GM19455 (cell line): ENCODE results near the gene TTLL13.

Experiments used
- ATAC-seq: cut with Tn5 transposase; IDR thresholded peaks from one replicate; pipeline ENCODE4 v1.9.1; 2021; ENCODE audit not compliant: unreplicated experiment

TTLL13 gene

DNA sequence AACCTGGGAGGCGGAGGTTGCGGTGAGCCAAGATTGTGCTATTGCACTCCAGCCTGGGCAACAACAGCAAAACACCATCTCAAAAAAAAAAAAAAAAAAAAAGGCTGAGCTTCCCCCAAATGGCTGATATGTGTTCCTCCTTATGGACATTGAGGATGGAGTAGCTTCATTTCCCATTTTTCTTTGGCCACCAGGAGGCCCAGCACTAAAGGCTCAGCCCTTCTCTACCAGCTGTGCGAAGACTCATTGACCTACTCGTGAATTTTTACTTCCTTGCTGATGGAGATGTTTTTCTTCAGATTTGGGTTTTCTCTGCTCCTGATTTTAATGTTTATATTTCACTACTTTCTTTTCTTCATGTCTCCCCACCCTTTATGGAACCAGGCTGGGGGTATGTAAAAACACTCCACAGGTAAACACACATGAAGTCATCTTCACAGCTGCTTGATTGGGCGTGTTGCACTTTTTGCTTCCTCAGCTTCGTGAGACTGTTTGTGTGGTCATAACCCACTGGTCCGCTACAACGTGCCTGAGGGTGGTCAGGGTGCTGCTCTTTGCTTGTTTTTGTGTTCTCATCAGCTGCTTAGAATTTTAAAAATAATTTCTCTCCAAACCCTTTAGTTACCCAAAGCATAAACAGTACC lies 34.7 kb upstream of the TTLL13 start:
- ATAC-seq, result no peak

DNA sequence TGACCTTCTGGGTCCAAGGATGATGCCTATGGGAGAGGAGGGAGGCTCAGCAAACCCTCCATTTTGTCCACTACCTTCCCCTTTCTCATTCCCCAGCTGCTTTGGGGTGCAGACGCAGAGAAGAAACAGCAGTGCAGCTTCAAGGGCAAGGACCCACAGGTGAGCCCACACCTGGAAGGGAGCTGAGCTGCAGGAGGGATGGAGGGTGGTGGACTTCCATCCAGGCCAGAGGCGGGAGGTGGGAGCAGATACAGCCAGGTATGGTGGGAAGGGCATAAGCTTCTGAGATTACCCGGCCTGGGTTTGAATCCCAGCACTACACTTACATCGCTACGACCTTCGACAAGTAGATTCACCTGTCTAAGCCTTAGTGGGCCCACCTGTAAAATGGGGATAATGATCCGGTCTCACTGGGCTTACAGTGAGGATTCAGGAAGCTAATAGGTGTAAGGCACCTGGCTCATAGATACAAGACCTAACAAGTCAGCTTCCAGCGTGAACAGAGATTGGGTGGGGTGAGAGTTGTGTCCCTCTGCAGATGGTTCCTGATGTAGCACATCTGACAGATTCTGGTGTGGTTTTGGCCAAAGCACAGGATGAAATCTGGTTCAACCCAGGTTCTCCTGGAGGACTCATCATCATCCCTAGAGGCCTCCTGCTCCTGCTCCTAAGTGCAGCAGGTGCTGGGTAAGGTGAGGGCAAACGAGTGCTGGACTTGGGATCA lies 31.5 kb upstream of the TTLL13 start:
- ATAC-seq, result no peak

DNA sequence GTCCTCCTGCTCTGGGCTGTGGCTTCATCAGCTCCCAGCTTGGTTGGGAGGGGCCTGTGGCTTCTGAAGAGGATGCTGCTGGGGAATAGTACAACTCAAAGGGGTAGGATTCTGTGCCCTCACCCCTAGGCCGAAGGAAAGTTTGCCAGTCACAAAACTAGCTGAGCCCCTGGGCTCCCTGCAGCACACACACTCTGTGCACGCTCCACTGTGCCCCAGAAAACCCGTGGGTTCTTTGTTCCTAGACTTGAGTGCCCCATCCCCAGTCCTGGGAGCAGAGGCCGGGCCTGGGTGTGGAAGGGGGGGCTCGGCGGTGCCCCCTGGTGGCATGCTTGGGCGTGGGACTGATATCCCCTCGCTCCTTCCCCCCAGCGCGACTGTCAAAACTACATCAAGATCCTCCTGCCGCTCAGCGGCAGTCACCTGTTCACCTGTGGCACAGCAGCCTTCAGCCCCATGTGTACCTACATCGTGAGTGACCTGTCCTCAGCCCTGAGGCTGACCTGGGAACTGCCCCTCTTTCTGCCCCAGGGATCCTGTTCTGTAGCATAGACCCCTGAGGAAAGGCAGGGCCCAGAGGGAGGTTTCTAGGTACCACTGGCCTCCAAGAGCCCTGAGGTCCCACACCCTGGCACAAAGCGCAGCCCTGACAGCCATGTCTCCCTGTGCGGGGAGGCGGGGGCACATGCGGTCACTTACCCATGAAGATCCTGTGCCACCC lies 29.8 kb upstream of the TTLL13 start:
- ATAC-seq, result no peak

DNA sequence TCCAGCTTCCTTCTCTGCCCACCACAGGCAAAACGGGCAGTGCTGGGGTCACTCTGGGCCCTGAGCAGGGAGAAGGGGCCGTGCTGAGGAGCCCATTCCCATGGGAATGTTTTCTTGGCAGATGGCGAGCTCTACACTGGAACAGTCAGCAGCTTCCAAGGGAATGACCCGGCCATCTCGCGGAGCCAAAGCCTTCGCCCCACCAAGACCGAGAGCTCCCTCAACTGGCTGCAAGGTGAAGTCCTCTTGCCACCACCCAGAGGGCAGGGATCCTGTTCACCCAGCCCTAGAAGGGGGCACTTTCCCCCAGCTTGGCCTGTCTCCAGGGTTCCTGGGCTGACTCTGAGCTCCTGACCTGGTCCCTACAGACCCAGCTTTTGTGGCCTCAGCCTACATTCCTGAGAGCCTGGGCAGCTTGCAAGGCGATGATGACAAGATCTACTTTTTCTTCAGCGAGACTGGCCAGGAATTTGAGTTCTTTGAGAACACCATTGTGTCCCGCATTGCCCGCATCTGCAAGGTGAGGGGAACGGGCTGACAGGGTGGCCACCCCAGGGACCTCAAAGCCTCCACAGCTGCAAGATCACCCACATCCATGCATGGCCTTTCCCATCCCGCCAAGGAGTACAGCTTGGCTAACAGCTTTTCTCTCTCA lies 28.0 kb upstream of the TTLL13 start:
- no peak for ATAC-seq

DNA sequence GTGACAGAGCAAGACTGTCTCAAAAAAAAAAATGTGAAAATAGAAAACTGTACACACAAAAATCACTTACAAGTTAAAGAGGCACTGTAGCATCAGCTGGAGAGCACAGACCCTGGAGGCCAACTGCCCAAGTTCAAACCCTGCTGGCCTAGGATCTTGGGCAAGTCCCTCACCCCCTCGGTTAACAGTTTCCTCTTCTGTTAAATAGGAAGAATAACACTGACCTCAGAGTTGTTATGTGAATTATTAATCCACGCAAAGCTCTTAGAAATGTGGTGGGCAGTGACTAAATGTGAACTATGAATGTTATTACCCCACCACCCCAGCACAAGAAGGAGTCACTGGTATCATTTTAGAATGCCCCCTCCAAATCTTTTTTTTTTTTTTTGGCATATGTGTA lies 26.8 kb upstream of the TTLL13 start:
- ATAC-seq, result no peak

DNA sequence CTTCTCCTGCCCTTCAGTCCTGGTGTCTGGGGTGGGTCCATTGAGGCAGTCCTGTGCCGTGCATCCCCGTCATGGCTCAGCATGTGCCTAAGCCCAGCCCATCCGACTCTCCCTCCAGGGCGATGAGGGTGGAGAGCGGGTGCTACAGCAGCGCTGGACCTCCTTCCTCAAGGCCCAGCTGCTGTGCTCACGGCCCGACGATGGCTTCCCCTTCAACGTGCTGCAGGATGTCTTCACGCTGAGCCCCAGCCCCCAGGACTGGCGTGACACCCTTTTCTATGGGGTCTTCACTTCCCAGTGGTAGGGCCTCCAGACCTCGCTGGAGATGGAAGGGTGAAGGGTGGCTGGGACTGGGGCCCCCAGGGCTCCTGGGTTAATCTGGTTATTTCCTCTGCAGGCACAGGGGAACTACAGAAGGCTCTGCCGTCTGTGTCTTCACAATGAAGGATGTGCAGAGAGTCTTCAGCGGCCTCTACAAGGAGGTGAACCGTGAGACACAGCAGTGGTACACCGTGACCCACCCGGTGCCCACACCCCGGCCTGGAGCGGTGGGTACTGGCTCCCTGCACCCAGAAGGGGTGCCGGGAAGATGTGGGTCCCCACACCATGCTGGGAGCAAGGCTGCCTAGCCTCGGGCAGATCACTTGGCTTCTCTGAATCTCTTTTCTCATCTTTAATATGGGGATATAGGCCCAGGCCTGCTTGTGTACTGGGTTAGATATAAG lies 25.8 kb upstream of the TTLL13 start:
- no peak for ATAC-seq

DNA sequence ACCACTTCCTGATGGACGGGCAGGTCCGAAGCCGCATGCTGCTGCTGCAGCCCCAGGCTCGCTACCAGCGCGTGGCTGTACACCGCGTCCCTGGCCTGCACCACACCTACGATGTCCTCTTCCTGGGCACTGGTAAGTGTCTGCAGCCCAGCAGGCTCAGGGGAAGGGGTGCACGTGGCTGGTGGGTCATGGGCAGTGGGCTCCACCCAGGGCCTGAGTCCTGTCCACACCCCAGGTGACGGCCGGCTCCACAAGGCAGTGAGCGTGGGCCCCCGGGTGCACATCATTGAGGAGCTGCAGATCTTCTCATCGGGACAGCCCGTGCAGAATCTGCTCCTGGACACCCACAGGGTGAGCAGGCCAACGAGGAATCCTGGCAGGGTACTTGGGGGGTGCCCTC lies 24.3 kb upstream of the TTLL13 start:
- ATAC-seq, result no peak

DNA sequence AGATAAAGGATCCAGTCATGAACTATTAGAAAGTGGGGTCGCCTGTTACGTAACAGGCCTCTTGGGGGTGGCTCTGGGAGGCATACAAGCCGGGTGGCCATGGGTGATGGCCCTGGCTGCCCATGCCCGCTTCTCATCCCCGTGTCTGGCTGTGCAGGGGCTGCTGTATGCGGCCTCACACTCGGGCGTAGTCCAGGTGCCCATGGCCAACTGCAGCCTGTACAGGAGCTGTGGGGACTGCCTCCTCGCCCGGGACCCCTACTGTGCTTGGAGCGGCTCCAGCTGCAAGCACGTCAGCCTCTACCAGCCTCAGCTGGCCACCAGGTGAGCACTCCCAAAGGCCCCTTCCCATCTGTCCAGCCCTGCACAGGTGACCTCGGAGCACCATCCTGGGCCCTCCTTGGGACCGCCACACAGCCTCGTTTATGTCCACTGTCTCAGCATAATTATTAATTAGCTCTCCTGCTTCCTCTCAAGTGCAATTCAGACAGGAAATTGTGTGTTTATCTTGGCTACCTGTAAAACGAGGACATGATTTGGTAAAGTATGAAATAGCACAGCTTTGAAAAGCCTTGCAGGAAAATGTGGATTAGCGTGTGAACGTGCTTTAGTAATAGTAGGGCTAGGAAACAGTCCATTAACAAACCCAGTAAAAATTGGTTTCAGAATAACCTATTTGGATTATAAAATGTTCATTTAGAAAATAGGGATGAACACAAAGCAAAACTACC lies 23.7 kb upstream of the TTLL13 start:
- no peak for ATAC-seq

DNA sequence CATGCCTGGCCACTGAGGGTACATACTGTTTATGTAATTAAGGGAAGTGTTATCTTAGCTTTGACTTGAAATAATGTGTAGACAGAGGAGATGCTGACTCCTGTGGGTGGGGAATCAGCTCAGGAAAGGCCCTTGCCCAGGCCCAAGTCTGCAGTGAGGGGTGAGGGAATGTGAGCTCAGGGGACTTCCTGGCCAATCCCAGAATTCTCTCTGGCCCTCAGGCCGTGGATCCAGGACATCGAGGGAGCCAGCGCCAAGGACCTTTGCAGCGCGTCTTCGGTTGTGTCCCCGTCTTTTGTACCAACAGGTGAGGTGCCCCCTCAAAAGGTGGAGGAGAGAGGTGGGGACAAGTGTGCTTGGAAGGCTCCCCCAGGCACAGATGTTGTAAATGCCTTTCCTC lies 22.0 kb upstream of the TTLL13 start:
- ATAC-seq, result no peak

DNA sequence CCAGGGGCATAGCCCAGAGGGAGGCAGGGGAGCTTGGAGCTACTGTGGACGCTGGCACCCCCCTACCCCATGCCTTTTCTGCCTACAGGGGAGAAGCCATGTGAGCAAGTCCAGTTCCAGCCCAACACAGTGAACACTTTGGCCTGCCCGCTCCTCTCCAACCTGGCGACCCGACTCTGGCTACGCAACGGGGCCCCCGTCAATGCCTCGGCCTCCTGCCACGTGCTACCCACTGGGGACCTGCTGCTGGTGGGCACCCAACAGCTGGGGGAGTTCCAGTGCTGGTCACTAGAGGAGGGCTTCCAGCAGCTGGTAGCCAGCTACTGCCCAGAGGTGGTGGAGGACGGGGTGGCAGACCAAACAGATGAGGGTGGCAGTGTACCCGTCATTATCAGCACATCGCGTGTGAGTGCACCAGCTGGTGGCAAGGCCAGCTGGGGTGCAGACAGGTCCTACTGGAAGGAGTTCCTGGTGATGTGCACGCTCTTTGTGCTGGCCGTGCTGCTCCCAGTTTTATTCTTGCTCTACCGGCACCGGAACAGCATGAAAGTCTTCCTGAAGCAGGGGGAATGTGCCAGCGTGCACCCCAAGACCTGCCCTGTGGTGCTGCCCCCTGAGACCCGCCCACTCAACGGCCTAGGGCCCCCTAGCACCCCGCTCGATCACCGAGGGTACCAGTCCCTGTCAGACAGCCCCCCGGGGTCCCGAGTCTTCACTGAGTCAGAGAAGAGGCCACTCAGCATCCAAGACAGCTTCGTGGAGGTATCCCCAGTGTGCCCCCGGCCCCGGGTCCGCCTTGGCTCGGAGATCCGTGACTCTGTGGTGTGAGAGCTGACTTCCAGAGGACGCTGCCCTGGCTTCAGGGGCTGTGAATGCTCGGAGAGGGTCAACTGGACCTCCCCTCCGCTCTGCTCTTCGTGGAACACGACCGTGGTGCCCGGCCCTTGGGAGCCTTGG lies 21.3 kb upstream of the TTLL13 start:
- ATAC-seq, result no peak

DNA sequence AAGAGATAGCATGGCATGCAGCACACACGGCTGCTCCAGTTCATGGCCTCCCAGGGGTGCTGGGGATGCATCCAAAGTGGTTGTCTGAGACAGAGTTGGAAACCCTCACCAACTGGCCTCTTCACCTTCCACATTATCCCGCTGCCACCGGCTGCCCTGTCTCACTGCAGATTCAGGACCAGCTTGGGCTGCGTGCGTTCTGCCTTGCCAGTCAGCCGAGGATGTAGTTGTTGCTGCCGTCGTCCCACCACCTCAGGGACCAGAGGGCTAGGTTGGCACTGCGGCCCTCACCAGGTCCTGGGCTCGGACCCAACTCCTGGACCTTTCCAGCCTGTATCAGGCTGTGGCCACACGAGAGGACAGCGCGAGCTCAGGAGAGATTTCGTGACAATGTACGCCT lies 20.4 kb upstream of the TTLL13 start:
- no peak for ATAC-seq

DNA sequence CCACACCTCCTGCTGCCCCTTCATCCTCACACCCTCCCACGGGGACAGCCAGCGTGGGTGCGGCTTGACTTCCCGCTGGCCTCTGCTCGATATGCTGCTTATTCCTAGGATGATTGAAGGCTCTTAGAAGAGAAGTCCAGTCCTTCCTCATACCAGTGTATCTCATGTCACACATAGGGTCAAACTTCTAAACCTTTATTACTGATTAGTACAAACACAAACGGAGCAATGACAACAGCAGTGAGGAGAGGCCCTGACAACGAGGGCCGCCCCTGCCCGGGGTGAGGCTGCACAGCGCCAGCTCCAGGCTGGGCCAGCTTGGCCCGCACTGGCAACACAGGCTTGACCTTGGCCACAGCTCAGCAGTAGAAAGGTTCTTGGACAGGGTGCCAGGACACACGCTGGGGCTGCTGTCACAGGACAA lies 19.3 kb upstream of the TTLL13 start:
- no peak for ATAC-seq

DNA sequence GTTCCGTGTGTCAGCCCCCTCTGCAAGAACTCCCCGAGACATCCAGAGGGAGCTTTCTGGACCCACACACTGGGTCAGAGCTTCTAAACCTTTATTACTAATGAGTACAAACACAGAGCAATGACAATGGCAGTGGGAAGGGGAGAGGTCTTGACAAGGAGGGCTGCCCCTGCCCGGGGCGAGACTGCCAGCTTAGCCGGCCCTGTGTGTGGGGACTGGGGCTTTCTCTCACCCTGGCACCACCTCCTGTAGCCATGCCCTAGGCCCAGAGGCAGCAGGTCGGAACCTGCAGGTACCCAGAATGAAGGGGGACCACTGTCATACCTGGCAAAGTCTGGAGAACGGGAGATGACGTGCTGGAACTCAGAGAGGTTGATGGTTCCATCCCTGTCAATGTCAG lies 18.7 kb upstream of the TTLL13 start:
- ATAC-seq, result no peak

DNA sequence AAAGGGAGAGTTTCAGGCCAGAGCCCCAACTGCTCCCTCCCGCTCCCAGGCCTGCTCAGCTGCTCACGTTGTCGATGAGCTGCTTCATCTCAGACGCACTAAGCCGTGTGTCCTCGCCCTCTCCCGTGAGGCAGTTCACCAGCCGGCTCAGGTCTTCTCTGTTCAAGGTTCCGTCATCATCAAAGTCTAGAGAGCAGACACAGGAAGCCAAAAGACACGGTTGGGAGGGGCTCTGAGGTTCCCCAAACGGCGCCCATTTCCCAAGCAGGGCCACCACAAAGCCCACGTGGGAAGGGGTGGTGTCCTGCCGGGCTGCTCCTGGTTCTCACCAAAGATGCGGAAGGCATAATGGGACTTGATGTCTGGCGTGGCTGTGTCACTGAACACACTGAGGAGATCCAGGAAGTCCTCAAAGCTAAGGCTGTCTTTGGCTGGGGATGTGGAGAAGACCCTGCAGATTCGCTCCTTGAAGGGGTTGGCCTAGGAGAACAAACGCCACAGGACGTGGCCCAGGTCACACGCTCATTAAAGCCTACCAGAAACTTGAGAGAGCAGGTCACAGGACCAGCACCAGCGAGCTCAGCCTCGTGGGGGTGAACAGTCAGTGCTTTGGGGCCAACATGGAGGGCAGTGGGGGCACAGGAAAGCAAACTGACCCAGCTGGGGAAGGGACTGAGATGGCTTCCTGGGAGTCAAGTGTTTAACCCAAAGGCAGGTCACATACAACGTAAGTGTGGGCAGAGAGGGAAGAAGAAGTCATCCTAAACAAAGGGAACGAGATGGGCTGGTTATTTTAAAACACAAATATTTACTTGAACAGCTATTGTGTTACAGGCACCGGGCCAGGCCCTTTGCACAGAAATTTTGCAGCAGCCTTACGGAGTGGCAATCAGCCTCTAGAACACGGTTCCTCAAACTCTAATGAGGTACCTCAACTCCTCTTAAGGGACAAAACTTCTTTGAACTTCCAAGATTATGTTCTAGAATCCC lies 18.0 kb upstream of the TTLL13 start:
- ATAC-seq, result no peak

DNA sequence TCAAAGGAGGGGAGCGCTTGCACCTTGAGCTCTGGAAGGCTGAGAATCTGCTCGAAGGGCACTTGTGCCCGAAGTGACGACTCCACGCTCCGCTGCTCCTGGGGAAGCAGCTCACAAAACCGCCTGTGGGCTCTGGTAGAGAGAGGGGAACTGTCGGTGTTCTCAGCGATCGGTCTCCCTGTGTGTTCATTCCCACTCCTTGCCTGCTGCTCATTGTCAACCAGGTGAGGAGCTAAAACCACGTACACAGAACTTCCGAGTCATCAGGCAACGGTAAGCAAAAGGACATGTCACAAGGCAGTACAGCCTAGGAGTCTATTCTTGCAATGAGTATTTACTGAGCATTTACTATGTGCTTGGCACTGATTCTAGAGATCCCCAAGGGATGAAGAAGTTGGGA lies 17.2 kb upstream of the TTLL13 start:
- ATAC-seq, result no peak

DNA sequence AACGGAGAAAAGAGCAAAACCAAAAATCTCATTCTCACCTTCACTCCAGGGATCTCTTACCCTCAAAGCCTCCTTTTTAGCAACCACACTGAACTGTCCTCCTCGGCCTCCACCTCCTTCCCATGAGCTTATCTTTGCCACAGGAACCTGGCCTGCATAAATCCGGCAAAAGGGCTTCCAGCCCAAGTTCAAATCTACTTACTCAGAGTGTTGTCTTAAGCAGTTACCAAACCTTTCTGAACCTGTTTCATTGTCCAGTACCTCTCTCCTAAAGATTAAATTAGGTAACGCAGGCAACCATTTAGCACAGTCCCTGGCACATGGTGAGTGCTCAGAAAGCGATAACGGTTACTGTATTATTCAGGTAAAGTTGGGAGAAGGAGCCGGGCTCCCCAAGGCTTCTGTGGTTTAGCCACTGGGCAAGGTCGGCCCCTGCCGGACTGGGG lies 16.4 kb upstream of the TTLL13 start:
- ATAC-seq, result no peak

DNA sequence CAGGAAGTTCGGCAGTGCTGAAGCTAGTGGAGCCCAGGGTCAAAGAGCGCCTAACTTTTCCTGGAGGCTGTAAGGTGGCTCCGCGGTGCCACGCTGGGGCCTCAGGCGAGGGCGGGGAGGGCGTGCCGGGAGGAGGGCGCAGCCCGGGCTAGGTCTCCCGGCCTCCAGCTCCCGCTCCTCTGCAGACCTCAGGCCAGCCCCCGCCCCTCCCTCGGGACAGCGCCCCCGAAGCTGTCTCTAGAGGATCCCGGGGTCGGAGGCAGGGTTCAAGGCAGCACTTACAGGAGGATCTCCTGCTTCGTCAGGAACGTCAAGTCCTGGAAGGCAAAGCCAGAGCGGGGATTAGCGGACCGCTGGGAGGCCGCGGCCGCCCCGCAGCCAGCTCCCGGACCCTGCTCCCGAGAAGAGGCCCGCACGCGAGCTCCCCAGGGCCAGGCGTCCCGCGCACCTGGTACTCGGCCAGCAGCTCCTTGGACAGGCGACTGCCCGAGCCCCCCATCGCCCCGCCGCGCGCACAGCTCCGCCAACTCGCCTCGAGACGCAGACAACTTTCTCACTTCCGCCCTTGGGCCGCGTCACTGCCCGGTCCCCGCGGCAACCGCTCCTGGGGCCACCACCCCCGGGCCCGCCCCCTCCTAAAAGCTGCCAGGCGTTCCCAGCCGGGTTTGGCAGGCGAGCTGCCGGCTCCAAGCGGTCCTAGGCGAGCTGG lies 15.8 kb upstream of the TTLL13 start, which contains the start of gene CIB1:
Gene CIB1 (minus strand): TSS at position 555 of the 709 bp plus-strand sequence. CDS start 56 bp downstream, at position 499.
- peak; percentile 86 for ATAC-seq
